Muscle of back (tissue), 11 donors: ENCODE measurements around the gene CHDH. TPM values are rescaled to one million over a fixed set of nuclear protein-coding genes. Genes with fewer than 3 reads are reported as not detected.

Source experiments
- DNase-seq, 3 donors: peaks; one replicate each; pipeline versions ENCODE4 v3.0.0 to v3.0.0-alpha.2; 2013
- polyA plus RNA-seq, 10 donors: library from polyadenylated mRNA; unstranded; fragments of 120-200 nt; gene quantifications; one replicate each; pipeline ENCODE4 v1.2.1, GENCODE V29; 2013; ENCODE audit not compliant: insufficient read length in 10 of 10

Gene CHDH
- polyA plus RNA-seq, 10 donors, result 0.71 to 1.2 (median 0.90) TPM

DNA sequence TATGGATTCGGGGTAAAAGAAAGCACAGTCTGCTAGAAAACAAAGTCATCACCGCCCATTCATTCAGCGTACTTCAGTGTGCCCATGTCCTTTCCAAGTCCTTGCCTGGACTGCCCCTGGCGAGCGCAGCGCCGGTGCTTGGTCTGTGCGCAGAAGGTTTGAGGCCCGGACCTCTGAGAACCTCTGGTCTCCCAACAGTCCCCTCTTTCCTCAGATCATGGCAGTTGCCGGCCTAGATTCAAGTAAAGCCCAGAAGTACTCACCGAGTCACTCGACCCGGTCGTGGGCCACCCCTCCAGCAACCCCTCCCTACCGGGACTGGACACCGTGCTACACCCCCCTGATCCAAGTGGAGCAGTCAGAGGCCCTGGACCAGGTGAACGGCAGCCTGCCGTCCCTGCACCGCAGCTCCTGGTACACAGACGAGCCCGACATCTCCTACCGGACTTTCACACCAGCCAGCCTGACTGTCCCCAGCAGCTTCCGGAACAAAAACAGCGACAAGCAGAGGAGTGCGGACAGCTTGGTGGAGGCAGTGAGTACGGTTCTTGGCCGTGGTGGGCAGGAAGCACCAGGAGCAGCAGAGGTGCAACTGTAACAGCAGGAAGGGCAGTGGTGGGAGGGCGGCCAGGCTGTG, 36.3 kb downstream of the CHDH start:
- no peak for DNase-seq

DNA sequence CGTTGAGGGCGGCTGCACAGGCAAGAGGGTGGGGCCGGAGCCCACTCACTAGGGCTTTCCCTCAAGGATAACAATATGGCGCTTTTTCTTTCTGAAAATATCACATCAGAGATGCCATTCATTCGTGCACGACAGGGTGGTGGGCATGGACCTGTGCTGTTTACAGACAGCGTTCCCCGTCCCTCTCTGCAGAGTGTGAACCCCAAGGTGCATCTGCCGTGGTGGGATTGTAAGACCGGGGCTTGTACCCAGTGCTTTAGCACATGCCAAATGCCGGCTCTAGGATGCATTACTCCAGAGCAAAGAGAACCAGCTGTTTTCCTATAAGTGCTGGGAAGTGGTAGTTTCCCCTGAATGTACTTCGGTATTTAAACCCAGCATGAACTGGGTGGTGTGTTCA, 37.0 kb downstream of the CHDH start:
- no peak for DNase-seq

DNA sequence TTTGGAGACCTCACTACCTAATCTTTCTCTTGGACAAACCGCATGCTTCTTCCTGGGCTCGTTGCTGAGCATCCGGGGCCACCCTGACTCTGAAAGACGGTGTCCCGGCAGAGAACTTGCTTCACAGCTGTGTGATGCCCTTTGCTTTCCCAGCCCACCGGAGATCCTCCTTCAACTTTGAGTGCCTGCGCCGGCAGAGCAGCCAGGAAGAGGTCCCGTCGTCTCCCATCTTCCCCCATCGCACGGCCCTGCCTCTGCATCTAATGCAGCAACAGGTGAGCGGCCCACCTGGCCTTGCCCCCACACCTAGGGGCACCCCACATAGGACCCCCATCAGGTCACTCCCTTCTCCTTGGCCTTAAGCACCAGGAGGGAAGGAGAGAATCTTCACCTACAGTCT, 37.7 kb downstream of the CHDH start:
- no peak for DNase-seq

DNA sequence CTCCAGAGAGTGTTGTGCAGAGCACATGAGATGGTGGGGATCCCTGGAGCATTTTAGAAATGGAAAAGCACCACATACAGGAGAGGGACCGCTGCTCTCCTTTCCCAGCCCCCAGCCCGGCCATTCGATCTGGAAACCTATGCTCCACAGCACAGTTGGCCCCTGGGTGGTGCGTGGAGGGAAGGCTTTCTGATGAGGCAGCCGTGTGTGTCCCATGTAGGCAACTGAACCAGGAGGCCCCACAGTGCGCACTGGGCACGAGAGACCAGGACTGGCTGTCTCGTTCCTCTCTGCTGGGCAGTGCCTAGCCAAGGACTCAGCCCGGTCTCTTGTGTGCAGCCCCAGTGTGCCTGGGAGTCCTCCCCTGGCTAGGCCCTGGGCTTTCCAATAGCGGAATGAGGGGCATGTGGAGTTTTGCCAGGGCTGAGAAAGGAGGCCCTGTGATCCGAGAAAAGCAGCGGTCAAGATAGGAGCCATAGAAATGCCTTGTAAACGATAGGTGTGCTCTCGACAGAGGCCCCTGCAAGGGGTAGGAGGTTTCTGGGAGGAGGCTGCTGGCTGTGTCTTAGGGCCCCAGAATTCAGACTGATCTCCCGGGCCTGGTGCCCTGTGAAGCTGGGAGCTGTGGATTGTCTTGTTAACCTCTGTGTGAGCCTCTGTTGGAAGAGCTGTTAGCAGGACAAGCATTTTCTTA, 39.0 kb downstream of the CHDH start:
- no peak for DNase-seq

DNA sequence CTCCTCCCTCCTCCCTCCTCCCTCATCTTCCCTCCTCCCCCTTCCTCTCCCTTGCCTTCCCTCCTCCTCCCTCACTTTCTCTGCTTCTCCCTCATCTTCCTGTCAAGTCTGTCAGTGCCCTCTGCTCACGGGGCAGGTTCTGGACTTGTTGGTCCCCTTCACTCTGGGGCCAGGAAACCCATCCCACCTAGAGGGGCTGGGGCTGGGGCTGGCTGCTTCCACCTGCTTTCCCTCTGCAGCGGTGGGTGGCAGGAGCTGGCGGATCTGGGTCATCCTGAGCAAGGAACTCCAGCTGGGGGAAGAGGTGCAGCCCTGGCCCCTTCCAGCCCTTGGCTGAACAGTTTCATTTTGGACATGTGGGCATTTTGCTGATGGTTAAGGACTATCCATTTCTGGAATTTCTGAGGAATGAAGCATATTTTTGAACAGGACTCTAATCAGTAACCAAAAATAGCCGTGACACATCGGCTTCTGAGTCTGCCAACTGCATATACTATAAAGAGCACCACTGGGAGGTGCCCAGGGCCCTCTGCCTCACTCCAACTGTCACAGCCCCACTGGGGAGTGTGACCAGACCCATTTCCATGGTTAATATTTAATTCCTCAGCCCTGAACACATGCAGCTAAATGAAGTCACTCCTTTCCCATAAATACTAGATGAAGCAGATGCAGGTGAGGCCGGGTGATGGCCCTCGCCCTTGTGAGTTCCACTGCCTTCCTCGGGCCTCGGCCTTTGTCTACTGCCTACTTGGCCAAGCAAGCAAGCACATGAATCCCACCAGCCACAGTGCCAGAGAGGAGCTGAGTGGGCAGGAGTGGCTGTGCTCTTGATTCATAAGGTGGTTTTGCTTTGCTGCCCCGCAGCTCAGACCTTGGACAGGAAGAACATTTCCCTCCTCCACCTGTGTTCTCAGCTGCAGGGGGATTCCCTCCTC, 39.8 kb downstream of the CHDH start:
- DNase-seq, result peak in 1 of 3 donors; percentile 69

DNA sequence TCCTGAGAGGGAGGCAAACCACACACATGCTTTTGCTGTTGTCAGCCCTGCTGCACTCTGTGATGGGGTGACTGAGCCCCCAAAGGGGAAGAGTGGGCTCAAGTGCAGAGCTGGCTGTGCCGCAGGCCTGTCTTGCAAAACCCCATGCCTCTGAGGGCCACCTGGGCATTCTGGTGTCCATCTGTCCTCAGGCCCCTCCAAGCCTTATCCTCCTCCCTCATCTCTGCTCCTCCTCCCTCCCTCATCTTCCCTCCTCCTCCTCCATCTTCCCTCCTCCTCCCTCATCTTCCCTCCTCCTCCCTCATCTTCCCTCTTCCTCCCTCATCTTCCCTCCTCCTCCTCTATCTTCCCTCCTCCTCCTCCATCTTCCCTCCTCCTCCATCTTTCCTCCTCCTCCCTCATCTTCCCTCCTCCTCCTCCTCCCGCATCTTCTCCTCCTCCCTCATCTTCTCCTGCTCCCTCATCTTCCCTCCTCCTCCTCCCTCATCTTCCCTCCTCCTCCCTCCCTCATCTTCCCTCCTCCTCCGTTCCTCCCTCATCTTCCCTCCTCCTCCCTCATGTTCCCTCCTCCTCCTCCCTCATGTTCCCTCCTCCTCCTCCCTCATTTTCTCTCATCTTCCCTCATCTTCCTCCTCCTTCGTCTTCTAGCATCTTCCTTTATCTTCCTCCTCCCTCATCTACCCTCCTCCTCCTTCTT, 40.6 kb downstream of the CHDH start:
- no peak for DNase-seq

DNA sequence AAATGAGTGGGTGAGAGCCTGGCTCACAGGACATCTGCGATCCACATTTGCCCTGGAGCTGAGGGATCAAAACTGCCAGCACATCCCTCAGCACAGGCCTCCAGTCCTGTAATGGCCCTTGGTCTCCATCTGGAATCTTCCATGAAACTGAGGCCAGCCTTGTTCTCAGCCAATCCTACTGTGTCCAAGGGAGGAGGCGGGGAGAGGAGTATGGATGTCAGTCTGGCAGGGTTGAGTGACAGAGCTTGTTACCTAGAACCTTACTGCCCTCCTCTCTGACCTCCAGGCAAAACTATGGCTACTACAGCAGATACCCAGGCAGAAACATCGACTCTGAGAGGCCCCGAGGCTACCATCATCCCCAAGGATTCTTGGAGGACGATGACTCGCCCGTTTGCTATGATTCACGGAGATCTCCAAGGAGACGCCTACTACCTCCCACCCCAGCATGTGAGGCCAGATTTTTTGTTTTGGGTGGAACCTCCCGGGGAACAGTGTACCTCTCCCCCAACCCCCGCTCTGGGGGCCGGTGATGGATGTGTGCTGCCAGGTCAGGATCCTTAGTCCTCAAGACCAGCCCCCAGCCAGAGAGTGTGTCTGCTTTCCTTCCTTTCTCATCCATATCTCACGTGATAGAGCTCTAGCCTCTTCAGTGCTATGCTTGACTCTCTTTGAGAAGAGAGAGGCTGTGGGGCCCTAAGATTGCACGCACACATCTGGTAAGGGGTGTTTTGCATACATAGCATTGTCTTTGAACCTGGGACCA, 41.3 kb downstream of the CHDH start:
- DNase-seq, result peak in 1 of 3 donors; percentile 75

DNA sequence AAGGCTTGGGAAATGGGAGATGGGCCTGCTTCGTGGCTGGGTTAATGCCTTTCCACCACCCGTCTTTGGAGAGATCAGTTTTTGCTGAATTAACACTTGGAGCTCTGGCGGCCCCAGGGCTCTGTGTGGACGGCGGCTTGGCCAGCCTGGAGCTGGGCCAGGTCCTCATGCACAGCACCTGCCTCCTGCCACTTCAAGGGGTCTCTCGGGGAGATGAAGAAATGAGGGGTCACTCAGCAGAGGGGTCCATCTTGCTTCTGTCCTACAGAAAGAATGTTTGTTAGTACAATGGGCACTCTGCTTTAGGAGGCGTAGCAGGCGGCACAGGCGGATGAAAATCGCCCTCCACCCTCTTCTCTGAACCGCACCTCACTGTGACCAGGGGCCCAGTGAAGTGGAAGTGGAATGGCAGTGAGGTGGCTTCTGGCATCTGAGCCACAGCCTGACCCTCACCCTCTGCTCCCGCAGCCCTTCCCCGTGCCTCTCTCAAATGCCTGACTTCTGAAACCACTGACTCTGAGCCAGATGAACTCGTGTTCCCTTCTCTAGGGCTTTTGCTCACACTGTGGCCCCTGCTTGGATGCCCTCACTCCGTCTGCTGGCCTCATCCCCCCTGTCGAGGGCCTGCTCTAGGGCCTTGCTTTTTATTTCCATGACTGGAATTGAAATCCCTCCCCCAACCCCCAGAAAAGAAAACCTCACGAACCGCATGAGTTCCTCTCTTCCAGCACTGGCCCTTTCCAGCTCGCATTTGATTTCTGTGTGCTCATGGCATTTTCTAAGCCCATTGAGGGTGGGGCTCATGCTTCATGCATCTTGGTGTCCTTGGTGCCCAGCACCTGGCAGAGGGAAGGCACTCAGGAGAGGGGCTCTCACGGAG, 42.2 kb downstream of the CHDH start:
- no peak for DNase-seq

DNA sequence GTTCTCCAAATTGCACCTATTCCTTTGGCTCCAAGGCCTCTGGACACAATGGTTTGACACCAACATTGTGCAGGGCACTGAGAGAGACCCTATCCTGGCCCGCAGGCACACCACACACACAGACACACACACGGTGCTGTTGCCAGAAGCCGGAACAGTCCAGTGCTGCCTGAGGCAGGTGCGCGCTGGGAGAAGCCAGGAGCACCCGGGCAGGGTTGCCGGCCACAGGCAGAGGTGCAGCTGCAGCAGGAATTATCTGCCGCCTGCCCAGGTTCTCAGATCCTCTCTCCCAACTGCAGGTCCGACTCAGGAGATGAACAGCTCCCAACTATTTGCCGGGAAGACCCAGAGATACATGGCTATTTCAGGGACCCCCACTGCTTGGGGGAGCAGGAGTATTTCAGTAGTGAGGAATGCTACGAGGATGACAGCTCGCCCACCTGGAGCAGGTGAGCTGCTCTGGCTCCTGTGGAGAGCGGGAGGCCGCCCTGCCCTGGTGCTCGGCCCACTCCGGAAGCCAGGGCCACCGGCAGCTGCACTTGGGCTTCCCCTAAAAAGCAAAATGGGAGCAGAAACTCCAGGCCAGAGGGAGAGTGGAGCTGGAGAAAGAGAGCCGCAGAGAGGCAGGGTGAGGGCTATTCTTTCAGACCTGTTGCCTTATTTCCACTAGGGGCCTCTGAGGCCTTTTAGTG, 42.9 kb downstream of the CHDH start:
- no peak for DNase-seq

DNA sequence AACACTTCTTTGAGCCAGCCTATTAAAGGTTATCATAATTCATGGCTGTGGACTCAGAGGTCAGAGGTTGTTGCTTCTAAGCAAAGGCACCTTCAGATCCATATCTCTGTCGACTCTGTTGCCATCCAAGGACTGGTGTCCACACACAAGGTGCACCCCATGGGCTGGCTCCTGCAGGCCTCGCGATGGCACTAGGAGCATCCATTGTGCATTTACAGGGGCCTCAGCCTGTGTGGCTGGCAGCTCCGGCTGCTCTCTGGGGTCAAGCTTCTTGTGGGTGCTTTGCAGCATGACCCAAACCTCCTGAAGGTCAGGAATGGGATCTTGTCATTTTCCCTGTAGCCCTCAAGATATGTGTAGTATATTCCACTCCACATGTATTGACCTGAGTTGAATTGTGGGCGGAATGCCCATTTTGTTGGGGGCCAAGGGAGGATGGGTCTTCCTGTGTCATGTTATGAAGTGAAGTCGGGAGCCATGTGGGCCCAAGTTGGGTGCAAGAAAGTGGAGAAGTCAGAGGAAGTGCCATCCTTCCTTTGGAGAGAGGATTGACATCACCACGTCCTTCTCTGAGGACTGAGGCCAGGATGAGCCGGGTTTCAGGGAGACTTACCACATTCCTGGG, 43.9 kb downstream of the CHDH start:
- DNase-seq, result no peak

DNA sequence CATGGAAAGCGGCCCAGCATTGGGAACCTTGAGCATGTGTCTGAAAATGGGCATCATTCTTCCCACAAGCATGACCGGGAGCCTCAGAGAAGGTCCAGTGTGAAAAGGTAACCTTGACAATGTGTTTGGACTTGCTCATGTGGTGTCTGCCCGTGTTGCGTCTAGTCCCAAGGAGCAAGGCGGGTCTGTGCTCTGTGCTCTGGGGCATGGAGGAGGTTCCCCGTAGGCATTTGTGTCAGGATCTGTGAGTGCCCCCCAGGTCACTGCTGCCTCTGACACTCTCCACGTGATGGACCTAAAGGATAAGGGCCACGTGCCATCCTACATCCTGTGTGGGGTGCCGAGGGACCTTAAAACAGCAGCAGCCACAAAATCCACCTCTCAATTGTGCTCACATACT, 44.9 kb downstream of the CHDH start:
- DNase-seq, result no peak

DNA sequence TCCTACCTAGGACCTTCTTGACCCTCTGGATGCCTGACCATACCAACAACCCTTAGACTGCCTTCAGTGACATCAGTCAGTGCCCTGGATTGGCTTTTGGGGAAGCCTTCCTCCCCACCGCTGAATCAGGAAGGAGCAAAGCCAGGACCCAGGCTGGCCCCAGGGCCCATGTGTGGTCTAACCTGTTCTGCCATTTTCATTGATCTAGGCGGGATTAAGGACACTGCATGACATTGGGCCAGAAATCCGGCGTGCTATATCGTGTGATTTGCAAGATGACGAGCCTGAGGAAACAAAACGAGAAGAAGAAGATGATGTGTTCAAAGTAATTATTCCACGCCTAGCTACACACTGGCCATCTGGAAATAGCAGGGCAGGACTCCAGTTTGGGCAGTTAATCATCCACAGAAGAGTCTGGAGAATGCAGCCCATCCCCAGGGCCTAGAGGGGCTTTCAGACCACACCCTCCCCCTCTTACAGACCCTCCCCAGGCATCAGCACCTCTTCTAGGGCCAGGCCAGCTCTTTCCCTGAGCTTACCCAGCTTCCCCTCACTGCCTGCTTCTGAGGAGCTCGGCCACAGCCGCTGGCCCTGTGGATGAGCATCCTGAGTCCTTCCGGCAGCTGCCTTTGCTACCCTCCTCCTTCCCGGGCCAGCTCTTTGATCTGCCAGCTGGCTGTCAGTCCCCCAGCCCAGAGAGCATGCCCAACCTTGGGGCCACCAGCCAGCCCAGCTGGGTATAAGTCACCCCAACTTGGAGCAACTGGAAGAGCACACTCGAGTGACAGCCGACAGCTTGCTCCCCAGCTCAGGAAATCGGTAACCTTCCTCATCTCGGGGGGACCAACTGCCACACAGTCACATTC, 45.9 kb downstream of the CHDH start:
- no peak for DNase-seq

DNA sequence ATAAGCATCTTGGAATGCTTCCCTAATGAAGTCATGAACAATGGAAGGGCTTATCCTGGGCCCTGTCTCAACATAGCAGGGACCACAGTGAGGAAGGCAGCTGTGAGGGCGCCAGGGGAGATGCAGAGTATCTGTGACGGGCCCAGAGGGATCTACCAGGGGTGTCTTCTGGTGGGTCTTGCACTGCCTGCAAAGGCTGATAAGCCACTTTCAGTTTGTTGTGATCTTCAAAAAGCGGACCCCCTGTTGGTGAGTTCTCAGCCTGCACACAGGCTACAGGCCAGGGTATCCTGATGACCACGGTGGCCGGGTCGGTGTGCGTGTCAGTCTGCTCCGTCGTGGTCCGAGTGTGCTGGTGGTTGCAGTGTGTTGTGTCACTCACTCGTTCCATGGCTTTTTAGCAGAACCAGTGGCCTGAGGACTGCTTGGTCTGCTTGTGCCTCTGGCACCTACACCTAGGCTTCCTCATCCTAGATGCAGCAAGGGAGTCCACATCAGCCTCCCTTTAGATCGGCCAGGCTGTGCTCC, 46.8 kb downstream of the CHDH start:
- DNase-seq, result no peak

DNA sequence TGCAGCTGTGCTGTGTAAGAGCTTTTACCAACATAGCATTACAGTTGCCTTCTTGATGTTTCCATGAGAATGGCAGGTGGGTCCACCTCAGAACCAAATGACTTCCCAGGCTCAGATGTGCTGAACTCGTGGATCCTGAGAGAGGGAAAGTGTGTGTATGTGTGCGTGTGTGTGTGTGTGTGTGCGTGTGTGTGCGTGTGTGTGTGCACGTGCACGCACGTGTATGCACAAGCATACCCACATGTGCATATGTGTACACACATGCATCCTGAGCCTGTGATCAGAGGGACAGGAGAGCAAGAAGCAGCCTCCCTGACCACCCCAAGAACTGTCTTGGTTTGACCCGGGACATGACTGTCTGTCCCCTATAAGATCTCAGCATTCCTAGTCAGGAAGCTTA, 48.1 kb downstream of the CHDH start:
- no peak for DNase-seq

DNA sequence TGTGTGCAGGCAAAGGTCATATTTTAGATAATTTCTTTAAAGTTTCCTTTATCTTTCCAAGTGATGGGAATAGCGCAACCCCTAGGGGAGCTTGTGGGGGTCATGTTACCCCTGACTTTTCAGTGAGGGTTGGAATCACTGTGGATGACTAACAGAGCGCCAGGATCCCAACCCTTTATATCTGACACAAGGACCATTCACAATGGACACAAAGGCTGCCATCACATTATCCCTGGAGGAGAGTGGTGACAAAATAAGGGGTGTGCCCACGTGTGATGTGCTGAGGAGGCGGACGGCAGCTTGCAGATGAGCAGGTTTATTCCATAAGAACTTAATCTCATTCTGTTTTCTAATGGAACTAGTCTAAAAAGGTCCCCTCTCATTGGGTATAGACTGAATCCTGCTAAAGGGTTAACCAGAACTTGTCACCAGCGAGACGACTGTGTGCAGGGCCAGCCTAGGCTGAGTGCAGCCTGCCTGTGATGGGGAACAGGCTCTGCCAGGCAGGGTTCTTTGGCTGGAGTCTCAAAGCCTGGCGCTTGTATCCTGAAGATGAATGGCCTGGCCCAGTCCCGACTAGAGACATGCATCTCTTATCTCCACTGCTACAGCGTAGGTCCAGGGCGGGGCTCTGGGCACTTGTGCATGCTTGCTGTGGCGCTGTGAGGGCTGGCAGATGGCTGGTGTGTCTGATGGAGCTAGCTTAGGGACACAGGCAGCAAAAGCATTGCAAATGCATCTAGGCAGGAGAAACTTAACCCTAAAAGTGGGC, 50.2 kb downstream of the CHDH start:
- DNase-seq, result no peak

DNA sequence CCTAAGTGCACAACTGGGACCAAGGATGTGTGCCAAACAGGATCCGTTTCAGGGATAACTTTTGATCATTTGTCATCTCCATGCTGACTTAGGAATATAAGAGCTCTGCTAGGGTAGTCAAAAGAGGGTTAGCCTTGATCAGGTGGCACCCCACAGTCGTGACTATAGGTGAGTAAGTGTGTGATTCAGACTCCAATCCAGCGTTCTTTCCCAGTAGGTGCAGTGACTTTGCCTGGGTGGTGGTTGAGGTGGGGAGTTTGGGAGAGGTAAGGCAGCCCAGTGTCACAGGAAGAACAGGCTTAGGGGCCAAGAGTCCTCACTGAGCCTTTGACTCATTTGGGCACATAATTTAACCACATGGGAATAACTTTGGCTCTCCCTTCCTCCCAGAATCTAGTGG, 51.0 kb downstream of the CHDH start:
- DNase-seq, result no peak

DNA sequence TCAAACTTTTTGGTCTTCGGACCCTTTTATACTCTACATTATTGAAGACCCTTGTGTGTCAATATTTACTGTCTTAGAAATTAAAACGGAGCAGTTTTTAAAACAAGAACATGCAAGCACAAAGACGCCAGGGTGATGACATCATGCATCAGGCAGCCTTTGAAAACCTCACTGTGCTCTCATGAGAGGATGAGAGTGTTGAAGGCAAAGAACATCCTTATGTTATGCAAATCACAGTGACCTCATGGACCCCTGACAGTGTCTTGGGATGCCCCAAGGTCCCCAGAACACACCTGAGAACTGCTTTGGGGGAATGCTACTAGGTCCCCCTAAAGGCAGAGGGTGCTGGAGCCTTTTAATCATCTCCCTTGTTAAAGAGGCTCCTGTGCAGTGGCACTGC, 51.6 kb downstream of the CHDH start:
- no peak for DNase-seq
